Sigmoid colon (tissue), 7 donors: ENCODE results near the gene KIAA0930. TPM values are rescaled to one million over a fixed set of nuclear protein-coding genes. Genes with fewer than 3 reads are reported as not detected.

Experiments
- DNase-seq: peaks from one replicate; pipeline ENCODE4 v3.0.0-alpha.2; 2019
- H3K27ac ChIP-seq, 4 donors: fragments of 200-600 bp; sonication (generic); one replicate each; pipeline ENCODE4 v1.5.1; 2016 to 2019; ENCODE audit warnings: mild to moderate bottlenecking in 1 of 4
- H3K27me3 ChIP-seq, 3 donors: fragments of 200-600 bp; sonication (generic); one replicate each; pipeline ENCODE4 v1.5.1; 2019; ENCODE audit warnings: mild to moderate bottlenecking in 1 of 3
- H3K36me3 ChIP-seq, 4 donors: fragments of 200-600 bp; sonication (generic); one replicate each; pipeline ENCODE4 v1.5.1; 2016 to 2019
- H3K4me1 ChIP-seq, 4 donors: fragments of 200-600 bp; sonication (generic); one replicate each; pipeline ENCODE4 v1.5.1; 2017 to 2019
- H3K4me3 ChIP-seq, 4 donors: fragments of 200-600 bp; sonication (generic); one replicate each; pipeline ENCODE4 v1.5.1; 2017 to 2019; ENCODE audit warnings: mild to moderate bottlenecking in 2 of 4, moderate library complexity in 1 of 4
- H3K9me3 ChIP-seq, 4 donors: fragments of 200-600 bp in 3 of 4; sonication (generic) in 3 of 4; one replicate each; pipeline versions ENCODE4 v1.5.1 to v1.6.1; 2013 to 2019
- EP300 ChIP-seq, 4 donors: sonication (generic); formaldehyde crosslinking; IDR thresholded peaks; one replicate each; pipeline ENCODE4 v1.6.1; 2017; ENCODE audit warnings: antibody characterized with exemption in 4 of 4
- POLR2A ChIP-seq, 2 donors: fragments of 450-650 bp; IDR thresholded peaks; one replicate each; pipeline ENCODE4 v1.6.1; 2016; ENCODE audit warnings: antibody characterized with exemption in 2 of 2, mild to moderate bottlenecking in 2 of 2, moderate library complexity in 2 of 2
- POLR2AphosphoS5 ChIP-seq, 4 donors: sonication (generic); formaldehyde crosslinking; IDR thresholded peaks; one replicate each; pipeline ENCODE4 v1.6.1; 2017; ENCODE audit warnings: antibody characterized with exemption in 4 of 4
- WGBS, 2 donors: extraction: QIAGEN DNeasy Blood & Tissue Kit; methylation state at CpG; one replicate each; pipeline ENCODE4 v1.1.7; 2013; 5-methylcytosine and 5-hydroxymethylcytosine counted together
- intact Hi-C: fragments of 100-400 bp; cut with DNase I; formaldehyde crosslinking; loops from one replicate; pipeline ENCODE4 v1.15.1; 2023
- polyA plus RNA-seq, 3 donors: library from polyadenylated mRNA; stranded (reverse); fragments of 200-250 nt; gene quantifications; one replicate each; pipeline ENCODE4 v1.2.3, GENCODE V29; 2013
- total RNA-seq, 4 donors: library from RNA; depleted of rRNA; stranded (reverse); fragments of >200 nt; gene quantifications; one replicate each; pipeline ENCODE4 v1.1.0, GENCODE V29; 2016
- TF ChIP-seq, protein P1 (sequence below), 4 experiments: fragments of 450-650 bp in 3 of 4; fragments of 200-600 bp in 1 of 4; IDR thresholded peaks; one replicate each; pipeline ENCODE4 v1.5.1; 2016 to 2019; ENCODE audit warnings: antibody characterized with exemption in 4 of 4, mild to moderate bottlenecking in 3 of 4, moderate library complexity in 2 of 4
- donor health status: healthy with polysubstance abuse.
- donor health status: Bipolar disorder and iron deficiency.
- donor health status: healthy.

Gene KIAA0930
- total and polyA plus RNA-seq, 7 donors, result 14.4 to 56.5 (median 26.8) TPM

- TF ChIP-seq, protein P1, sequence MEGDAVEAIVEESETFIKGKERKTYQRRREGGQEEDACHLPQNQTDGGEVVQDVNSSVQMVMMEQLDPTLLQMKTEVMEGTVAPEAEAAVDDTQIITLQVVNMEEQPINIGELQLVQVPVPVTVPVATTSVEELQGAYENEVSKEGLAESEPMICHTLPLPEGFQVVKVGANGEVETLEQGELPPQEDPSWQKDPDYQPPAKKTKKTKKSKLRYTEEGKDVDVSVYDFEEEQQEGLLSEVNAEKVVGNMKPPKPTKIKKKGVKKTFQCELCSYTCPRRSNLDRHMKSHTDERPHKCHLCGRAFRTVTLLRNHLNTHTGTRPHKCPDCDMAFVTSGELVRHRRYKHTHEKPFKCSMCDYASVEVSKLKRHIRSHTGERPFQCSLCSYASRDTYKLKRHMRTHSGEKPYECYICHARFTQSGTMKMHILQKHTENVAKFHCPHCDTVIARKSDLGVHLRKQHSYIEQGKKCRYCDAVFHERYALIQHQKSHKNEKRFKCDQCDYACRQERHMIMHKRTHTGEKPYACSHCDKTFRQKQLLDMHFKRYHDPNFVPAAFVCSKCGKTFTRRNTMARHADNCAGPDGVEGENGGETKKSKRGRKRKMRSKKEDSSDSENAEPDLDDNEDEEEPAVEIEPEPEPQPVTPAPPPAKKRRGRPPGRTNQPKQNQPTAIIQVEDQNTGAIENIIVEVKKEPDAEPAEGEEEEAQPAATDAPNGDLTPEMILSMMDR (IDR thresholded peaks at IDR 0.05), result peak in 2 of 4 experiments; percentile 14 to 20
- TF ChIP-seq EP300 (IDR thresholded peaks at IDR 0.05) (no peak), POLR2AphosphoS5 (IDR thresholded peaks at IDR 0.05) (peak in 2 of 4 donors; percentile 50 to 64)
- Histone ChIP-seq H3K9me3 (no peaks in the 10 kb centered on the region), H3K27me3 (no peaks in the 10 kb centered on the region), H3K4me3 (peak overlapping the region; percentile 21 to 45 (median 40)), H3K27ac (peak overlapping the region; percentile 67 to 89 (median 78)), H3K4me1 (peaks cover 0 to 62% (median 53%) of the 10 kb centered on the region in 4 donors), H3K36me3 (peaks cover 0 to 10% (median 4%) of the 10 kb centered on the region in 4 donors)
- peak; percentile 94 for DNase-seq
- intact Hi-C loops, result loop anchor here (5.0 kb wide), 1 partner anchor 50 kb away; the partner anchor contains the start of gene NUP50
- 63 to 77% methylated on average over 14 of the region's 14 CpGs for WGBS, 2 donors
Measured at GRCh38 chr22:45212306-45212709, 28.4 kb downstream of the KIAA0930 start.

DNA sequence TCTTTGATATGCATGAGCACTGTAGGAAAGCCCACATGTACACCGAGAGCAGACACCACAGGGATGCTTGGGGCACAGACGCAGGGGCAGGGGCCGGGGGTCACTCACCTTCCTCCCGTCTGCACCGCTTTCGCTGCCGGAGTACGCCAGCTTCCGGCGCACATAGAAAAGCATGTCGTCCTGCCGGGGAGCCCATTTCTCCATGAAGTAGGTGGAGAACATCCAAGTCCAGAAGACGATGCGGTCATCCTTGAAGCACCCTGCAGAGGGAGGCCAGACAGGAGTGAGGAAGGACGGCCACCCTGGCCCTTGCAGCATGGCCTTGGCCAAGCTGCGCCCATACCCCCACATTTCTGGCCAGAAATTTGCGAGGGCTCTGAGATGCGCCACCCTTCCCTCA lies 28.8 kb downstream of the KIAA0930 start:
- peak overlapping the region; percentile 67 to 89 (median 78) for H3K27ac ChIP-seq

GRCh38 chr22:45211435-45211834 lies 29.3 kb downstream of the KIAA0930 start:
- Histone ChIP-seq H3K9me3 (no peaks in the 10 kb centered on the region), H3K36me3 (peaks cover 0 to 10% (median 4%) of the 10 kb centered on the region in 4 donors), H3K27ac (peak overlapping the region; percentile 67 to 89 (median 78)), H3K4me1 (peaks cover 0 to 56% (median 49%) of the 10 kb centered on the region in 4 donors), H3K4me3 (peak overlapping the region in 3 of 4 donors; percentile 40 to 45 (median 41)), H3K27me3 (no peaks in the 10 kb centered on the region)
- DNase-seq, result no peak
- TF ChIP-seq EP300 (IDR thresholded peaks at IDR 0.05) (no peak), POLR2A (IDR thresholded peaks at IDR 0.05) (no peak), POLR2AphosphoS5 (IDR thresholded peaks at IDR 0.05) (no peak)
- TF ChIP-seq, protein P1 (IDR thresholded peaks at IDR 0.05), result no peak
- WGBS, 2 donors, result 77 to 90% methylated on average over 8 of the region's 8 CpGs
- intact Hi-C loops, result loop anchor here (5.0 kb wide), 1 partner anchor 49 kb away; the partner anchor contains the start of gene NUP50

More for the DNA sequence above, 28.8 kb downstream of the KIAA0930 start:
- intact Hi-C loops, result loop anchor here (5.0 kb wide), 1 partner anchor 50 kb away; the partner anchor contains the start of gene NUP50
- TF ChIP-seq, protein P1 (IDR thresholded peaks at IDR 0.05), result no peak
- TF ChIP-seq EP300 (IDR thresholded peaks at IDR 0.05) (no peak), POLR2A (IDR thresholded peaks at IDR 0.05) (no peak), POLR2AphosphoS5 (IDR thresholded peaks at IDR 0.05) (no peak)
- Histone ChIP-seq H3K4me1 (peaks cover 0 to 60% (median 53%) of the 10 kb centered on the region in 4 donors), H3K36me3 (peaks cover 0 to 10% (median 4%) of the 10 kb centered on the region in 4 donors), H3K4me3 (peak overlapping the region; percentile 21 to 45 (median 40)), H3K9me3 (no peaks in the 10 kb centered on the region), H3K27me3 (no peaks in the 10 kb centered on the region)
- DNase-seq, result no peak
- WGBS, 2 donors, result 89 to 92% methylated on average over 18 of the region's 18 CpGs

GRCh38 chr22:45210991-45211390 lies 29.7 kb downstream of the KIAA0930 start:
- Histone ChIP-seq H3K4me1 (peaks cover 0 to 52% (median 45%) of the 10 kb centered on the region in 4 donors), H3K4me3 (peak overlapping the region in 1 of 4 donors; percentile 45), H3K9me3 (no peaks in the 10 kb centered on the region), H3K36me3 (peaks cover 0 to 11% (median 5%) of the 10 kb centered on the region in 4 donors), H3K27ac (peak overlapping the region in 1 of 4 donors; percentile 89), H3K27me3 (no peaks in the 10 kb centered on the region)
- WGBS, 2 donors, result 89 to 90% methylated on average over 8 of the region's 8 CpGs
- intact Hi-C loops, result loop anchor here (5.0 kb wide), 1 partner anchor 49 kb away; the partner anchor contains the start of gene NUP50
- no peak for DNase-seq
- TF ChIP-seq POLR2A (IDR thresholded peaks at IDR 0.05) (no peak), POLR2AphosphoS5 (IDR thresholded peaks at IDR 0.05) (no peak), EP300 (IDR thresholded peaks at IDR 0.05) (no peak)
- TF ChIP-seq, protein P1 (IDR thresholded peaks at IDR 0.05), result no peak
